GM18505 (cell line): ENCODE data around the gene FIBCD1.

Experiments used
- ATAC-seq: cut with Tn5 transposase; IDR thresholded peaks from one replicate; pipeline ENCODE4 v1.9.1; 2021; ENCODE audit not compliant: unreplicated experiment
- POLR2A ChIP-seq: IDR thresholded peaks from 4 replicates; pipeline ENCODE4 v1.6.1; 2011; ENCODE audit warnings: borderline replicate concordance; ENCODE audit not compliant: insufficient read depth, insufficient read length; ENCODE audit errors: extremely low read depth

Gene FIBCD1

DNA sequence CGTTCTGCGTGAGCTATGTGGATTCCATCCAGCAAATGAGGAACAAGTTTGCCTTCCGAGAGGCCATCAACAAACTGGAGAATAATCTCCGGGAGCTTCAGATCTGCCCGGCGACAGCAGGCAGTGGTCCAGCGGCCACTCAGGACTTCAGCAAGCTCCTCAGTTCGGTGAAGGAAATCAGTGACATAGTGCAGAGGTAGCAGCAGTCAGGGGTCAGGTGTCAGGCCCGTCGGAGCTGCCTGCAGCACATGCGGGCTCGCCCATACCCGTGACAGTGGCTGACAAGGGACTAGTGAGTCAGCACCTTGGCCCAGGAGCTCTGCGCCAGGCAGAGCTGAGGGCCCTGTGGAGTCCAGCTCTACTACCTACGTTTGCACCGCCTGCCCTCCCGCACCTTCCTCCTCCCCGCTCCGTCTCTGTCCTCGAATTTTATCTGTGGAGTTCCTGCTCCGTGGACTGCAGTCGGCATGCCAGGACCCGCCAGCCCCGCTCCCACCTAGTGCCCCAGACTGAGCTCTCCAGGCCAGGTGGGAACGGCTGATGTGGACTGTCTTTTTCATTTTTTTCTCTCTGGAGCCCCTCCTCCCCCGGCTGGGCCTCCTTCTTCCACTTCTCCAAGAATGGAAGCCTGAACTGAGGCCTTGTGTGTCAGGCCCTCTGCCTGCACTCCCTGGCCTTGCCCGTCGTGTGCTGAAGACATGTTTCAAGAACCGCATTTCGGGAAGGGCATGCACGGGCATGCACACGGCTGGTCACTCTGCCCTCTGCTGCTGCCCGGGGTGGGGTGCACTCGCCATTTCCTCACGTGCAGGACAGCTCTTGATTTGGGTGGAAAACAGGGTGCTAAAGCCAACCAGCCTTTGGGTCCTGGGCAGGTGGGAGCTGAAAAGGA is 53.3 kb downstream of the FIBCD1 start:
- TF ChIP-seq POLR2A, result no peak
- no peak for ATAC-seq

DNA sequence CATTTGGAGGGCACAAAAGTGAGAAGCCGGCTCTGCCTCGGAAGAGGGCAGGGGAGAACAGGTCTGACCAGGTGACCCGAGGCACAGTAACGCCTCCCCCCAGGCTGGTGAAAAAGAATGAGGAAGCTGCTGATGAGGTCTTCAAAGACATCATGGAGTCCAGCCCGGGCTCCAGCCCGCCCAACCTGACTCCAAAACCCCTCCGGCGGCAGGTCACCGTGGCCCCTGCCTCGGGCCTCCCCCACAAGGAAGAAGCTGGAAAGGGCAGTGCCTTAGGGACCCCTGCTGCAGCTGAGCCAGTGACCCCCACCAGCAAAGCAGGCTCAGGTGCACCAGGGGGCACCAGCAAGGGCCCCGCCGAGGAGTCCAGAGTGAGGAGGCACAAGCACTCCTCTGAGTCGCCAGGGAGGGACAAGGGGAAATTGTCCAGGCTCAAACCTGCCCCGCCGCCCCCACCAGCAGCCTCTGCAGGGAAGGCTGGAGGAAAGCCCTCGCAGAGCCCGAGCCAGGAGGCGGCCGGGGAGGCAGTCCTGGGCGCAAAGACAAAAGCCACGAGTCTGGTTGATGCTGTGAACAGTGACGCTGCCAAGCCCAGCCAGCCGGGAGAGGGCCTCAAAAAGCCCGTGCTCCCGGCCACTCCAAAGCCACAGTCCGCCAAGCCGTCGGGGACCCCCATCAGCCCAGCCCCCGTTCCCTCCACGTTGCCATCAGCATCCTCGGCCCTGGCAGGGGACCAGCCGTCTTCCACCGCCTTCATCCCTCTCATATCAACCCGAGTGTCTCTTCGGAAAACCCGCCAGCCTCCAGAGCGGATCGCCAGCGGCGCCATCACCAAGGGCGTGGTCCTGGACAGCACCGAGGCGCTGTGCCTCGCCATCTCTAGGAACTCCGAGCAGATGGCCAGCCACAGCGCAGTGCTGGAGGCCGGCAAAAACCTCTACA is 54.2 kb downstream of the FIBCD1 start:
- TF ChIP-seq POLR2A, result no peak

DNA sequence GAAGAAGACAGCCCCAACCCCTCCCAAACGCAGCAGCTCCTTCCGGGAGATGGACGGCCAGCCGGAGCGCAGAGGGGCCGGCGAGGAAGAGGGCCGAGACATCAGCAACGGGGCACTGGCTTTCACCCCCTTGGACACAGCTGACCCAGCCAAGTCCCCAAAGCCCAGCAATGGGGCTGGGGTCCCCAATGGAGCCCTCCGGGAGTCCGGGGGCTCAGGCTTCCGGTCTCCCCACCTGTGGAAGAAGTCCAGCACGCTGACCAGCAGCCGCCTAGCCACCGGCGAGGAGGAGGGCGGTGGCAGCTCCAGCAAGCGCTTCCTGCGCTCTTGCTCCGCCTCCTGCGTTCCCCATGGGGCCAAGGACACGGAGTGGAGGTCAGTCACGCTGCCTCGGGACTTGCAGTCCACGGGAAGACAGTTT is 54.9 kb downstream of the FIBCD1 start:
- no peak for TF ChIP-seq POLR2A
- no peak for ATAC-seq

More for the DNA sequence above, 54.2 kb downstream of the FIBCD1 start:
- no peak for ATAC-seq

DNA sequence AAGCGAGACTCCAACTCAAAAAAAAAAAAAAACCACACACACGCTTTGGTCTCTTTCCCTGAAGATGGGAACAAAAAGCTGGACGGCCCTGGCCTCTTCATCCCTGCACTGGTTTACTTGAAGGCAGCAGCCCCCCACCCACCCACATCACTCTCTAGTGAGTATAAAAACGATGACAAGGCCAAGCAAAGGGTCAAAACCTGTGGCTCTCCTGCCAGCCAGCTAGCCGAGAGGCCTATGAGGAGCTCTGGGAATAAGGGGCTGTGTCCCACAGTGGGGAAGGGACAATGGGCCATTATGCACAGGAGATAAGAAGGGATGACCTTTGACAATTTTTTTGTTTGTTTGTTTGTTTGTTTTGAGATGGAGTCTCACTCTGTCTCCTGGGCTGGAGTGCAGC is 55.6 kb downstream of the FIBCD1 start:
- no peak for TF ChIP-seq POLR2A

DNA sequence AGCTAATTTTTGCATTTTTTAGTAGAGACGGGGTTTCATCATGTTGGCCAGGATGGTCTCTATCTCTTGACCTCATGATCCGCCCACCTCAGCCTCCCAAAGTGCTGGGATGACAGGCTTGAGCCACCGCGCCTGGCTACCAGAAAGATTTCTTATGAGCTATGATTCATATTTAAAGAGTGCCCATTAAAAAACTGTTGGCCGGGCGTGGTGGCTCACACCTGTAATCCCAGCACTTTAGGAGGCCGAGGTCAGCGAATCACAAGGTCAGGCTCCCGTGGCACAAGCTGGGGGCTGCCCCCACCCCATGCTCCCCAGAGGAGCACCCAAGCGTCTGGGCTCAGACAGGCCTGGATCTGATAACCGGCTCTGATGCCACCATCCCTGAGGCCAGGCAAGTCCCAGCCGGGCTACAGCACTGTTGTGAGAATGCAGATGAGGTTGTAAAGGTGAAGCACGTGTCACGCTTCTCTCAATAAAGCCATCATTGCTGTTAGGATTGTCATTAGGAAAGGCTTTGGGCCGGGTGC is 56.3 kb downstream of the FIBCD1 start:
- ATAC-seq, result no peak
- TF ChIP-seq POLR2A, result no peak

More for the DNA sequence above, 55.6 kb downstream of the FIBCD1 start:
- no peak for ATAC-seq

DNA sequence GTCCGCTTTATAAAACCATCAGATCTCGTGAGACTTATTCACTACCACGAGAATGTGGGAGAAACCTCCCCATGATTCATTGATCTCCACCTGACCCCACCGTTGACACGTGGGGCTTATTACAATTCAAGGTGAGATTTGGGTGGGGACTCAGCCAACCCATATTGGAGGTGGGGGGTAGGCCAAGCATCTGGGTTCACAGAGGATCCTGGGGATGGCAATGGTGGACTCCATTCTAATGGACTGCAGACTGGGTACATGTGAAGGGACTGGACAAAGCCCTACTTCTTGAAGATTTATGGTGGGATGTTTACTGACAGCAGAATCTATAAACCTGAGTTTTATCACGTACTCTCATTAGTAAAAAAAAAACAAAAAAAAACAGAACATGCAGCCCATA is 57.5 kb downstream of the FIBCD1 start:
- no peak for ATAC-seq
- TF ChIP-seq POLR2A, result no peak

DNA sequence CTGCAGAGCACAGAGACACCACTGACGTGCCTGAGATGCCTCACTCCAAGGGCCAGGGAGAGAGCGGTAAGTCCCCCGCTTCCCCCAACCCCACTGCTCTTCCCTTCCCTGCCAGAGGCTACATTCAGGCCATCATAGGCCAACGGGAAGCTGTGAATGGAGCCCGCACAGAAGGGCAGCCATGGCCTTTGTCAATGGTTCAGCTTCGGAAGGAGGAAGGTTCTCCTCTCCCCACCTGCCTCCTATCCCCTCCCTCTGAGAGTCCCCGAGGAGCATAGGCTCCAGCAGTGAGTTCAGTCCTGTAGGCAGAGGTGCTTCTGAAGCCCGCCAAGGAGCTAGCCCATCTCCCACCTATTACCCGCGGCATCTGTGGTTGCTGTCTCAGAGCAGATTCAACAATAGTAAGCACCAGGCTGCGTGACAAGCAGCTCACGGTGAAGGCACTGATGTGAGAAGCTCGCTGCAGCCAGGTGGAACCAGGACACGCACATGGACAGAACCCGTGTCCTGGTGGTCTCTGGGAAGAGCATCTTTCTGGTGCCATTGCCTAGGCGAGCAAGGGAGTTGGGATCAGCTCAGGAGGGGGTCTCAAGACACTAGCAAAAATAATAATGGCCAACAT is 58.3 kb downstream of the FIBCD1 start:
- no peak for ATAC-seq
- no peak for TF ChIP-seq POLR2A

DNA sequence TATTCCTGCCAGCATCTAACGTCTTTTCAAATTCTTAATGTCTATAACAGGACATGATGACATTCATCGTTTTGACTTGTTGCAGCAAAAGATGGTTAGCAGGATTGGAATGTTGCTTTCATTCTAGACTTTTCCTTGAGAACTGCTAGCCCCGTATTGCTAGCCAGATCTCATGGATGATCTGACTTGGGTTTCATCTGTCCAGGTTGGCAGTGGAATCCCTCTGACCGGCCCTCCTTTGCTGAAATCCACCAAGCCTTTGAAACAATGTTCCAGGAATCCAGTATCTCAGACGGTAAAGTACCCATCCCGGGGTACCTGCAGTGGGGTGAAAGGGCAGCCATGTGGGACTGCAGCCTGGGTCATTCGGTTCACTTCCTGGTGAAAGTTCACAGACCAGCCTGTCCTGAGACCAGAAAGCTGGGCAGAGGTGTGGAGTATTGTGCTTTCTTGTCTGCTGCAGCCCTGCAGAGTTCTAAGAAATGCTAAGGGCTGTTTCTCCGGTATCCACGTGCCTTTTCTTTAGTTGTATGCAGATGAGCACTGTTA is 59.1 kb downstream of the FIBCD1 start:
- no peak for TF ChIP-seq POLR2A
- no peak for ATAC-seq

DNA sequence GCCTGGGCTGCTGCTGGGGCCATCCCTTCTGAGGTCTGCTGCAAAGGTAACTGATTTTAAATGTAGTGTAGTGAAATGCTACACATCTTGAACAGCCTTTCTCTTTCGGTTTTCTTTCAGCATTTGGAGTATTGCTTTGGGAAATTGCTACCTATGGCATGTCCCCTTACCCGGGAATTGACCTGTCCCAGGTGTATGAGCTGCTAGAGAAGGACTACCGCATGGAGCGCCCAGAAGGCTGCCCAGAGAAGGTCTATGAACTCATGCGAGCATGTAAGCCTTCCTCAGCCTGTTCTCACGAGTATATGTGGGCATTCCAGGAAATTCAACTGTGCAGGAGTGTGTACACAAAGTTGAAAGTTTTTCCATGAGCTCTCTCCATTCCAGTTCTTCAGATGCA is 60.8 kb downstream of the FIBCD1 start:
- TF ChIP-seq POLR2A, result no peak
- no peak for ATAC-seq

DNA sequence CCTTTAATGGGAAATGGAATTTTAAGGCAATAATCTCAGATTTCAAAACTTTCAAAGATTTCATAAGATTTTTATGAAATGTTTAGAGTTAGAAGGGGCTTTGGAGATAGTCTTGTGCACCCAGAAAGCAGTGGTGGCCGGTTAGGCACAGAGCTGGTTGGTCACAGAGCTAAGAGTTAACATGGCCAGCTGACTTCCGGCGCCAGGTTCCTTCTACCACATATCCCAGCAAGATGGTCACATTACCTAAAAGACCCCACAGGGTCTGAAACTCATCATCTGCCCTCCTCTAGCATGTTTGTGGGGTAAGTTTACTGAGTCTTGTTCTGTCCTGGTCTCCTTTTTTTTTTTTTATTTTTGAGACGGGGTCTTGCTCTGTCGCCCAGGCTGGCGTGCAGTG is 61.7 kb downstream of the FIBCD1 start:
- no peak for ATAC-seq
- TF ChIP-seq POLR2A, result no peak

DNA sequence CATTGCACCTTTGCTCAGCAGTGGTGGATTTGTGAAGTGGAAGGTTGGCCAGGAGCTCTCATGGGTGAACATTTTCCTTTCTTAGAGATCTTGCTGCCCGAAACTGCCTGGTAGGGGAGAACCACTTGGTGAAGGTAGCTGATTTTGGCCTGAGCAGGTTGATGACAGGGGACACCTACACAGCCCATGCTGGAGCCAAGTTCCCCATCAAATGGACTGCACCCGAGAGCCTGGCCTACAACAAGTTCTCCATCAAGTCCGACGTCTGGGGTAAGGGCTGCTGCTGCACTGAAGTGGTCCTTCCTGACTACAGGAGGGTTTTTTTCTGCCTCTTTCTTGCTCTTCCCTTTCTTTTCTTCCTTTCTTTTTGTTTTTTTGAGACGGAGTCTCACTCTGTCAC is 64.3 kb downstream of the FIBCD1 start:
- no peak for ATAC-seq
- TF ChIP-seq POLR2A, result no peak

DNA sequence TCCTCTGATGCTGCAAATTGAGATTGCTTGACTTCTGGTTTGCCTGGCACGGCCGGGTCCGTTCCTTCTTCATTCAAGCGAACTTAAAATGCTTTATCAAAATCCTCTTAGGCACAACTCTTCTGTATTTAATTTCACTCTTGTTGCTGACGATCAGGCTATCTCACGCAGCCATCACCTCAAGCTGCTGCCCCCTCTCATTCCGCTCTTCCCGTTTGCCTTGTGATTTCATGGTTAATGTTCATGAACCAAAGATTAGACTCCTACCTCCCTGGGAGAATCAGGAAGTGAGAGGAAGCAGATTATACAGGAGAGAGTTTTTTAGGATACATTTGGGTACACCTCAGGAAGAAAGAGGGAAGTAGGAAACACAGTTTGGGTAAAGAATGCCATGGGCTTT is 65.1 kb downstream of the FIBCD1 start:
- TF ChIP-seq POLR2A, result no peak
- ATAC-seq, result no peak

DNA sequence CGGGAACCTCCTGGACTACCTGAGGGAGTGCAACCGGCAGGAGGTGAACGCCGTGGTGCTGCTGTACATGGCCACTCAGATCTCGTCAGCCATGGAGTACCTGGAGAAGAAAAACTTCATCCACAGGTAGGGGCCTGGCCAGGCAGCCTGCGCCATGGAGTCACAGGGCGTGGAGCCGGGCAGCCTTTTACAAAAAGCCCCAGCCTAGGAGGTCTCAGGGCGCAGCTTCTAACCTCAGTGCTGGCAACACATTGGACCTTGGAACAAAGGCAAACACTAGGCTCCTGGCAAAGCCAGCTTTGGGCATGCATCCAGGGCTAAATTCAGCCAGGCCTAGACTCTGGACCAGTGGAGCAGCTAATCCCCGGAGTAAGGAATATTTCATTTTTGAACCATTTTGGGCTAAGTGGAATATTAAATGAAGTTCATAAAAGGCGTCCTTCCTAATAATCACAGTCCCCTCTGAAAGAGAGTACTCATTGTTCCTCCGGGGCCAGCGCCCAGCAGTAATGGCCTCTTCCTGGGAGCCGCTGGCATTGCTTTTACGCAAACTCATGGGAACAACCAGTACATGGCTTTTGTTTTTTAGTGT is 66.0 kb downstream of the FIBCD1 start:
- ATAC-seq, result no peak

DNA sequence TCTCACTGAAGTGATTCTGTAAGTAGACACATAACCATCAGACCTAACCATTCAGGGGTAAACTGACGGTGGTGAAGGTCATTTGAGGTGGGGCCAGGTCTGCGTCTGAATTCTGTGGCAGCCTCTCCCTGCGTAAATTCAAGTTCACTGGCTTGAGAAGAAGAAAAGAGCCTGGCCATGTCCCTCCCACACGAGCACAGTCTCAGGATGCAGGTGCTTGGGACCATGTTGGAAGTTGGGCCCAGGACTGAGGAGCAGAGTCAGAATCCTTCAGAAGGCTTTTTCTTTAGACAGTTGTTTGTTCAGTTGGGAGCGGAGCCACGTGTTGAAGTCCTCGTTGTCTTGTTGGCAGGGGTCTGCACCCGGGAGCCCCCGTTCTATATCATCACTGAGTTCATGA is 66.5 kb downstream of the FIBCD1 start:
- no peak for TF ChIP-seq POLR2A
- no peak for ATAC-seq

More for the DNA sequence above, 66.0 kb downstream of the FIBCD1 start:
- no peak for TF ChIP-seq POLR2A
